Measurements from ENCODE around the gene CARS1.

DNA sequence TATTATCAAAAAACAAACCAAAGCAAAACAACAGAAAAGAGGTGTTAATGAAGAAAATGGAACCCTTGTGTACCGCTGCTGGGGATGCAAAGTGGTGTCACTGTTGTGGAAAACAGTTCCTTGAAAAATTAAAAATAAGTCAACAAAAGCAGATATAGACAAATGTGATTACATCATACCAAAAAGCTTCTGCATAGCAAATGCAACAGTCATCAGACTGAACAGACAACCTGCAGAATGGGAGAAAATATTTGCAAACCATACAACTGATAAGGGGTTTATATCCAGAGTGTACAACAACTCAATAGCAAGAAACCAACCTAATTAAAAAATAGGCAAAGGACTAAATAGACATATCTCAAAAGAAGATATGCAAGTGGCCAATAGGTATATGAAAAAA, 22.9 kb upstream of the CARS1 start:
- TF ChIP-seq, protein P1, sequence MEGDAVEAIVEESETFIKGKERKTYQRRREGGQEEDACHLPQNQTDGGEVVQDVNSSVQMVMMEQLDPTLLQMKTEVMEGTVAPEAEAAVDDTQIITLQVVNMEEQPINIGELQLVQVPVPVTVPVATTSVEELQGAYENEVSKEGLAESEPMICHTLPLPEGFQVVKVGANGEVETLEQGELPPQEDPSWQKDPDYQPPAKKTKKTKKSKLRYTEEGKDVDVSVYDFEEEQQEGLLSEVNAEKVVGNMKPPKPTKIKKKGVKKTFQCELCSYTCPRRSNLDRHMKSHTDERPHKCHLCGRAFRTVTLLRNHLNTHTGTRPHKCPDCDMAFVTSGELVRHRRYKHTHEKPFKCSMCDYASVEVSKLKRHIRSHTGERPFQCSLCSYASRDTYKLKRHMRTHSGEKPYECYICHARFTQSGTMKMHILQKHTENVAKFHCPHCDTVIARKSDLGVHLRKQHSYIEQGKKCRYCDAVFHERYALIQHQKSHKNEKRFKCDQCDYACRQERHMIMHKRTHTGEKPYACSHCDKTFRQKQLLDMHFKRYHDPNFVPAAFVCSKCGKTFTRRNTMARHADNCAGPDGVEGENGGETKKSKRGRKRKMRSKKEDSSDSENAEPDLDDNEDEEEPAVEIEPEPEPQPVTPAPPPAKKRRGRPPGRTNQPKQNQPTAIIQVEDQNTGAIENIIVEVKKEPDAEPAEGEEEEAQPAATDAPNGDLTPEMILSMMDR (IDR thresholded peaks at IDR 0.05; ENCODE audit: control extremely low read depth in 1 of 3, insufficient read depth in 1 of 3, low read depth in 1 of 3, low read length in 3 of 3): no peak
- TF ChIP-seq ASH2L (IDR thresholded peaks at IDR 0.05; ENCODE audit: low read length) (no peak), RAD21 (IDR thresholded peaks at IDR 0.05 in 1 of 2, conservative IDR thresholded peaks at IDR 0.05 in 1 of 2; ENCODE audit: low read depth in 2 of 2, low read length in 2 of 2) (no peak)
